22Rv1 (cell line): Measurements from ENCODE around the gene AADACL2.

Experiments
- CTCF ChIP-seq: fragments of 450-650 bp; IDR thresholded peaks from 2 replicates; pipeline ENCODE4 v1.5.1; 2017; ENCODE audit warnings: mild to moderate bottlenecking
- ZFX ChIP-seq: fragments of 450-650 bp; IDR thresholded peaks from 2 replicates; pipeline ENCODE4 v1.6.1; 2017; ENCODE audit warnings: antibody characterized with exemption, borderline replicate concordance

- TF ChIP-seq CTCF: no peak
- no peak for TF ChIP-seq ZFX
Observed at GRCh38 chr3:151721294-151721693, 12.4 kb upstream of the AADACL2 start.
